ENCODE data around the gene NES.

- TF ChIP-seq CTCF (IDR thresholded peaks at IDR 0.05) (peak; percentile 20), REST (IDR thresholded peaks at IDR 0.05; ENCODE audit: insufficient read depth in 1 of 2, low read depth in 2 of 2, low read length in 1 of 2) (no peak), POLR2AphosphoS5 (IDR thresholded peaks at IDR 0.05; ENCODE audit: low read depth, low read length) (no peak), SIN3A (IDR thresholded peaks at IDR 0.05; ENCODE audit: borderline replicate concordance, insufficient read depth, low read depth, low read length) (no peak)
Observed at GRCh38 chr1:156684227-156684782, 7.1 kb upstream of the NES start.
